GM13977 (cell line): ENCODE measurements around the gene VGLL1.

ENCODE experiments used
- DNase-seq: peaks from one replicate; pipeline ENCODE4 v3.0.0; 2012; ENCODE audit warnings: low spot score
- in situ Hi-C: fragments of 300-500 bp; cut with MboI; formaldehyde crosslinking; loops from one replicate; pipeline ENCODE4 v1.12.0; 2022; ENCODE audit warnings: low sequenced_read_pairs, low pct_unique_long_range_greater_than_20kb, mixed read lengths, inconsistent platforms; ENCODE audit not compliant: unreplicated experiment
- TF ChIP-seq, protein P1 (sequence below): IDR thresholded peaks from 2 replicates; pipeline ENCODE4 v1.5.1; 2012; ENCODE audit warnings: mild to moderate bottlenecking, control low read depth; ENCODE audit not compliant: insufficient read depth; ENCODE audit errors: extremely low read depth, missing control alignments

Gene VGLL1

GRCh38 chrX:136580316-136580715 lies 48.3 kb downstream of the VGLL1 start:
- in situ Hi-C loops: no loop called here
- TF ChIP-seq, protein P1, sequence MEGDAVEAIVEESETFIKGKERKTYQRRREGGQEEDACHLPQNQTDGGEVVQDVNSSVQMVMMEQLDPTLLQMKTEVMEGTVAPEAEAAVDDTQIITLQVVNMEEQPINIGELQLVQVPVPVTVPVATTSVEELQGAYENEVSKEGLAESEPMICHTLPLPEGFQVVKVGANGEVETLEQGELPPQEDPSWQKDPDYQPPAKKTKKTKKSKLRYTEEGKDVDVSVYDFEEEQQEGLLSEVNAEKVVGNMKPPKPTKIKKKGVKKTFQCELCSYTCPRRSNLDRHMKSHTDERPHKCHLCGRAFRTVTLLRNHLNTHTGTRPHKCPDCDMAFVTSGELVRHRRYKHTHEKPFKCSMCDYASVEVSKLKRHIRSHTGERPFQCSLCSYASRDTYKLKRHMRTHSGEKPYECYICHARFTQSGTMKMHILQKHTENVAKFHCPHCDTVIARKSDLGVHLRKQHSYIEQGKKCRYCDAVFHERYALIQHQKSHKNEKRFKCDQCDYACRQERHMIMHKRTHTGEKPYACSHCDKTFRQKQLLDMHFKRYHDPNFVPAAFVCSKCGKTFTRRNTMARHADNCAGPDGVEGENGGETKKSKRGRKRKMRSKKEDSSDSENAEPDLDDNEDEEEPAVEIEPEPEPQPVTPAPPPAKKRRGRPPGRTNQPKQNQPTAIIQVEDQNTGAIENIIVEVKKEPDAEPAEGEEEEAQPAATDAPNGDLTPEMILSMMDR: no peak
- DNase-seq: no peak

DNA sequence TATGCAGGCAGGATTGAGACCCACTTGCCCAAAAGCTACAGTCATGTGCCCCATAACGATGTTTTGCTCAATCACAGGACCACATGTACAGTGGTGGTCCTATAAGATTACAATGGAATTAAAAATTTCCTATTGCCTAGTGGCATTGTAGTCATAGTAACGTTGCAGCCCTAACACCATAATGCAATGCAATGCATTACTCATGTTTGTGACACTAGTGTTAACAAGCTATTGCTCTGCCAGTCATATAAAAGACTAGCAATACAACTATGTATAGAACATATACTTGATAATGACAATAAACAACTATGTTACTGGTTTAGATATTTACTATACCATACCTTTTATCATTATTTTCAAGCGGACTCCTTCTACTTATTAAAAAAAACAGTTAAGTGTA lies 50.6 kb downstream of the VGLL1 start:
- in situ Hi-C loops: no loop called here
- TF ChIP-seq, protein P1: no peak
- no peak for DNase-seq

GRCh38 chrX:136584545-136584944 lies 52.5 kb downstream of the VGLL1 start:
- in situ Hi-C loops: no loop called here
- TF ChIP-seq, protein P1: no peak
- DNase-seq: no peak

DNA sequence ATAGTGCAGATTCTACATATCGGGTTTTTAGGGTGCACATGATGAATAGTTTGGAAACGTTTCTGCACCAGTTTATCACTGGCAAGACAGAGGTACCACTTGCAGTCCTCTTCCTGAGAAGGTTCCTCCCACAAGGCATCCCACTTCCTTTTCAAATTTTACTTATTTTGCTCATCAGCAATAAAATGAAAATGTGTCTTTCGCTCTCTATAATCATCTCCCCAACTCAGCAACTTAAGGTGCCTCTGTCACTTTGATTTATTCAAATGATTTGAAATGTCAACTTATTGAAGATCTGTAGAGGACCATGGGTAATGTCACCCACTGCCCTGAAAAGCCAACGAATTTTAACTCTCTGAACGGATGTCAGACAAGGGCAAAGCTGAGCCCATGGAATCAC lies 53.2 kb downstream of the VGLL1 start:
- in situ Hi-C loops: no loop called here
- no peak for DNase-seq
- TF ChIP-seq, protein P1: no peak

DNA sequence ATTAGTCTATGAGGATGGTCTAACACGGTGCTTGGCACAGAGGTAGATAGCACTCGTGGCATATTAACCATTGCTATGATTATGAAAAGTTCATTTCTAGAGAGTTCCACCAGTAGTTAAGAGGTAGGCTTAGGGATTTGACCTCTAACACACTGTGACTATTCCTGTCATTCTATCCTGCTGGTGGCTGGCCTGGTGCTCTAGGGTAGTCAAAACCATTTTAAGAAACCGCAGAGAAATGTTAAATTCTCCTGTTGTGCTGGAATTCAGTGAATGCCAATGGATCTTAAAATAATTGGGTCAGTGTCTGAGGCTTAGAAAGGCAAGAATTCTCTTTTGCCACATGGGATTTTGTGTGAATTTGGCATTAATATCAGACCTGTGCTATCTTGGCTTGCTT lies 53.9 kb downstream of the VGLL1 start:
- DNase-seq: no peak
- TF ChIP-seq, protein P1: no peak
- in situ Hi-C loops: no loop called here

GRCh38 chrX:136586386-136586785 lies 54.4 kb downstream of the VGLL1 start:
- TF ChIP-seq, protein P1: no peak
- DNase-seq: no peak
- in situ Hi-C loops: no loop called here

GRCh38 chrX:136587532-136587931 lies 55.5 kb downstream of the VGLL1 start:
- TF ChIP-seq, protein P1: no peak
- in situ Hi-C loops: no loop called here
- DNase-seq: no peak
